ENCODE data around the gene NTRK3. TPM values are rescaled to one million over a fixed set of nuclear protein-coding genes. Genes with fewer than 3 reads are reported as not detected.

The NTRK3 gene
- total and polyA plus RNA-seq, 12 donors = 1.6 to 8.5 (median 3.3) TPM

DNA sequence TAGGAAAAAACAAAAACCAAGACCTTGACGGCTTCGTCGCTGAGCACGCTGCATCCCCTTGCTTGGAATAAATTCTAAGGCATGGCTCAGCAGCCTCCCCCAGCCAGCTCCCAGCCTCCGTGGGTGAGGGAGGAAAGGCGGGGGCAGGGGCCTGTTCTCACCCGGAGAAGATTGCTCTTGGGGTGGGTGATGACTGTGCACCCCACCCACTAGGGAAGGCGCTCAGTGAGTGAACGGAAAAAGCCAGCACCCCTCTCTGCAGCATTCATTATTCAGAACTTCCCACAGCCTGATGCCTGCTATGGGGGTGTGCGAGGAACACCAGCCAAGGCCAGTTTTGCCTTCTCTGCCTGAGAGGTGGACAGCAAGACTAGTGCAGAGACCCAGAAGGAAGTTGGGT lies 19.3 kb upstream of the NTRK3 start:
- DNase-seq = no peak
- intact Hi-C loops (cut with DNase I) = loop anchor here in 1 of 2 donors (10.0 kb wide), 1 partner anchor 1361 kb away; no protein-coding TSS in a partner anchor
- TF ChIP-seq CTCF (IDR thresholded peaks at IDR 0.05) (no peak), POLR2A (IDR thresholded peaks at IDR 0.05) (no peak)
- Histone ChIP-seq H3K4me1 (replicated peaks in 1 of 2) (no peaks in the 10 kb centered on the region), H3K36me3 (replicated peaks in 1 of 2) (no peaks in the 10 kb centered on the region), H3K9me3 (replicated peaks in 1 of 3) (no peaks in the 10 kb centered on the region), H3K4me3 (no peak overlapping the region), H3K27ac (no peak overlapping the region), H3K27me3 (peaks cover 6% of the 10 kb centered on the region)
- 55 to 67% (median 58%) methylated on average over 8 to 10 of the region's 10 CpGs for WGBS, 4 donors

DNA sequence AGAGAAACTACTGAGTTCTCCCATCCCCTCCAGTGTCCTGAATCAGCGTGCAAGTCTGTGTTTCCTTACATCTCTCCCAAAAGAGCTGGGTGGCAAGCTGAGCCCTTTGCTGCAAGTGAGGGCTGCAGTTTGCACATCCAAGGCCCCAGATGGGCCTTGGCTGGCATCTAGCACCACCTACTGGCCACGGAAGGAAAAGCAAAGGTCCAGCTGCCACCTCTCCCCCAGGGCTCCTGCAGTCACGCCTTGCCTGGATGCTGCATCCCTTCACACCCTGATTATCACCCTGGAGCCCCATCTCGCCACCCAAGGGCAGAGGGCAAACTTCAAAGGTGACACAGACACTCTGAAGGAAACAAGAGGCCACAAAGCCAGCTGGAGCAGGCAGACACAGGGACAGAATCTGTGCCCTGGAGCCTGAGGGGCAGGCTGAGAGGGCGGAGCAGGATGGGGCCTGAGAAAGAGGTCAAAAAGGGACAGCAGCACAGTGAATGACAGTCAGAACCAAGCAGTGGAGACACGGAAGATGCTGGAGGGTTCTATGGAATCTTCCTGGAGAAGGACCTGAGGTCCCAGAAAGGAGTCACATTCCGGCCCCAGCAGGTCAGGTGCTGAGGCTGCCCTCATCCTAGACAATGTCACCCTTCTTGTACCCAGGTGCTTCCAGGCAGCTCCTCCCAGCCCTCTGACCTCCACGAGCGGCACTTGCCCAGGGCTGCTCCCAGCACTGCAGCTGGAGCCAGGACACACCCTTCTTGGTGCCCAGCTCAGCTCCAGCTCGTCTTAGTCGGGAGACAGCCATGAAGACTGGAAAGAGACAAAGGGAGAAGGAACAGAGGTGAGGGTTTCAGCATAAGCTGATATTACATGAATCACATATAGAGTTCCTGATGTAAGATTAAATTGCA lies 18.3 kb upstream of the NTRK3 start:
- WGBS, 4 donors = 30 to 42% (median 36%) methylated on average over 6 to 11 of the region's 11 CpGs
- TF ChIP-seq POLR2A (IDR thresholded peaks at IDR 0.05) (no peak), CTCF (IDR thresholded peaks at IDR 0.05) (peak; percentile 57 to 83 (median 71))
- H3K4me1 ChIP-seq (replicated peaks in 1 of 2) = no peaks in the 10 kb centered on the region
- H3K36me3 ChIP-seq (replicated peaks in 1 of 2) = no peaks in the 10 kb centered on the region
- intact Hi-C loops (cut with DNase I) = loop anchor here in 1 of 2 donors (10.0 kb wide), 1 partner anchor 1360 kb away; no protein-coding TSS in a partner anchor
- peak; percentile 58 to 78 (median 62) for DNase-seq
- no peak overlapping the region for H3K27ac ChIP-seq
- H3K27me3 ChIP-seq = peaks cover 6% of the 10 kb centered on the region
- no peak overlapping the region for H3K4me3 ChIP-seq
- no peaks in the 10 kb centered on the region for H3K9me3 ChIP-seq (replicated peaks in 1 of 3)

DNA sequence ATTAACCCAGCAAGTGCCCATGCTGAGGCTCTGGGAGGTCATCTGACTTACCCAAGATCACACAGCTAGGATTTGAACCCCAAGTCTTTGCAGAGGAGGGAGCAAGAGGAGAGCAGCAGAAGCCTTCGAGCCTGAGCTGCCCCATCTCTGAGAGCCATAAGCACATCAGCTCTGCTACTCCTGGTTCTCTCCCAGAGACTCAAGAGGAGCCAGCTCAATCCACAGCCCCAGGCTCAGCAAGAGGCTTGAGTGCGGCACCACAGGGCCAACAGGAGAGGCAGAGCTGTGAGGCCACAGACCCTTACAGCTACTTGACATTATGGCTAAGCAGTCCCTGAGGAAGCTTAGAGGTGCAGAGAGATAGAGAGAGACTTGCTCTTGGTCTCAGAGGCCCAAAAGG lies 15.9 kb upstream of the NTRK3 start:
- intact Hi-C loops (cut with DNase I) = loop anchor here in 1 of 2 donors (10.0 kb wide), 1 partner anchor 1358 kb away; no protein-coding TSS in a partner anchor
- WGBS, 4 donors = 64 to 95% (median 80%) methylated on average over 1 to 2 of the region's 2 CpGs
- Histone ChIP-seq H3K9me3 (replicated peaks in 1 of 3) (no peaks in the 10 kb centered on the region), H3K27ac (no peak overlapping the region), H3K36me3 (replicated peaks in 1 of 2) (no peaks in the 10 kb centered on the region), H3K27me3 (peaks cover 6% of the 10 kb centered on the region), H3K4me1 (replicated peaks in 1 of 2) (no peaks in the 10 kb centered on the region), H3K4me3 (no peak overlapping the region)
- DNase-seq = no peak
- TF ChIP-seq CTCF (IDR thresholded peaks at IDR 0.05) (no peak), POLR2A (IDR thresholded peaks at IDR 0.05) (no peak)

DNA sequence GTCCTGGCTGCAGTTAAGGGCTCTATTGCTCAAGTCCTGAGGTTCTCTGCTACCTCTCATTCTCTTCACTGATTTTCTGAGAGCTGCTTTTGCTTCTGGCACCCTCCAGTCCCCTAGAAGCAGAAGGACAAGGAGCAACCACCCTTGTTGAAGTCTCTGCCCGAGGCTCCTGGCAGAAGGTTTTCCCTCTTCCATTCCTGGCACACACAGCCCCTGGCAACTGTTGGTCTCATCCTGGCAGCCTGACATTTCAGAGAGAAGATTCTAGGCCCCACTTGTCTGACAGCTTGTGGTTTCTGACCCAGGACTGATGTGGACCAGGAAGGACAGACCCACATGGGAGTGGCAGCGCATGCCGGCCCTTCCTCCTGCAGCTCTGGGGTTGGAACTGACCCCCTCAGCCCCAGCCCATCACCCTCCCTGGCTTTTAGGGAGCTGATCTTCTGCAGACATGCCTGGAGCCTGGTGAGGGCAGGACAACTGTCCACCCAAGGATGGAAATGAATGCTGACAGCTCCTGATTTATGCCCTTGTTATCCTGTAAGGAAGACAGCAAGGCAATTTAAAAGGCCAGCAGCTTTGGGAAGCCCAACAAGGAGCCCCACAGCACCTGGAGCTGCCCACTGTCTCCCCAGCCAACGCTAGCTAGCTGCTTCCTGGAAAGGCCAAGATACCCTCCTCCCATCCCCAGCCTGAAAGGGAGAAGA lies 13.0 kb upstream of the NTRK3 start:
- H3K27me3 ChIP-seq = no peaks in the 10 kb centered on the region
- no peak for DNase-seq
- no peaks in the 10 kb centered on the region for H3K36me3 ChIP-seq (replicated peaks in 1 of 2)
- no peaks in the 10 kb centered on the region for H3K4me1 ChIP-seq (replicated peaks in 1 of 2)
- no peak overlapping the region for H3K27ac ChIP-seq
- intact Hi-C loops (cut with DNase I) = loop anchor here in 1 of 2 donors (10.0 kb wide), 1 partner anchor 1355 kb away; no protein-coding TSS in a partner anchor
- no peaks in the 10 kb centered on the region for H3K9me3 ChIP-seq (replicated peaks in 1 of 3)
- WGBS, 4 donors = 40 to 64% (median 56%) methylated on average over 2 to 4 of the region's 4 CpGs
- TF ChIP-seq CTCF (IDR thresholded peaks at IDR 0.05) (no peak), POLR2A (IDR thresholded peaks at IDR 0.05) (no peak)
- H3K4me3 ChIP-seq = no peak overlapping the region
